ENCODE data around the gene CUL9. TPM values are rescaled to one million over a fixed set of nuclear protein-coding genes. Genes with fewer than 3 reads are reported as not detected.

Gene CUL9
- total RNA-seq, 1 experiment from 2014 or later: 15.2 TPM

DNA sequence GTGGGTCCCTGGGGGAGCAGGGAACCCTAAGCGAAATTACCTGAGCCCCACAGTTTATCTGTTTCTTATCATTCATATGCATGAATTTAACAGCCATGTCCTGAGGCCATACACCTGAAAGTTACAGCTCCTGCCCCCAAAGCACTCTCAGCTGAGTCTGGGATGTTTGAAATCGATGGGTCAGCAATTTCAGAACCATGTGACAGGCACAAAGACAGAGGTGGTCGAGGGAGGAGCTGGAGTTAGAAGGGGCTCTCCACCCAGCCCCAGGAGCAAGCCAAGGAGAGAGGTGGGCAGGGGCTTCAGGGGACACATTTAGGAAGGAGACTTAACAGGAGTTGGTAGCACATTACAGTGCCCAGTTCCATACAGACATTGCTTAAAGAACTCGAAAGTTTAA, 76.2 kb downstream of the CUL9 start:
- Histone ChIP-seq H3K27ac (ENCODE audit: insufficient read length, low read depth, low read length) (no peak overlapping the region), H3K4ac (ENCODE audit: low read depth, low read length) (no peak overlapping the region), H3K23me2 (ENCODE audit: insufficient read length, low read depth, low read length, poor library complexity, severe bottlenecking) (no peaks in the 10 kb centered on the region), H3K56ac (ENCODE audit: insufficient read length, low read depth, low read length) (no peak overlapping the region), H3K14ac (ENCODE audit: insufficient read depth, low read length) (no peak overlapping the region), H3K79me2 (ENCODE audit: insufficient read depth, low read length) (no peaks in the 10 kb centered on the region), H3K4me1 (ENCODE audit: insufficient read depth, low read length) (no peaks in the 10 kb centered on the region), H3T11ph (ENCODE audit: low read length) (no peak overlapping the region), H3K18ac (ENCODE audit: insufficient read length, low read depth, low read length) (no peak overlapping the region), H3K79me1 (ENCODE audit: insufficient read depth, low read depth, low read length, poor library complexity, severe bottlenecking) (no peaks in the 10 kb centered on the region), H3K4me2 (ENCODE audit: insufficient read depth, insufficient read length, low read length) (no peak overlapping the region), H4K91ac (ENCODE audit: insufficient read length, low read depth, low read length) (no peak overlapping the region), H2AK5ac (ENCODE audit: insufficient read length, low read length) (no peak overlapping the region), H2BK120ac (ENCODE audit: low read depth, low read length, poor library complexity, severe bottlenecking) (no peak overlapping the region), H2BK20ac (ENCODE audit: low read depth, low read length, poor library complexity, severe bottlenecking) (no peak overlapping the region), H2BK5ac (ENCODE audit: insufficient read length, low read length) (no peak overlapping the region), H4K8ac (replicated peaks; ENCODE audit: insufficient read length, low read depth, low read length) (no peak overlapping the region), H2AFZ (ENCODE audit: low read length) (no peak overlapping the region), H3K23ac (ENCODE audit: insufficient read length, low read depth, low read length) (no peak overlapping the region), H3K9ac (ENCODE audit: extremely low read depth, insufficient read length, low read length) (no peak overlapping the region), H2BK15ac (ENCODE audit: low read depth, low read length) (no peak overlapping the region), H4K5ac (ENCODE audit: insufficient read length, low read depth, low read length) (no peak overlapping the region), H4K20me1 (ENCODE audit: control insufficient read depth, insufficient read depth, insufficient read length) (no peaks in the 10 kb centered on the region), H3K27me3 (ENCODE audit: insufficient read depth, low read length) (no peaks in the 10 kb centered on the region), H2BK12ac (ENCODE audit: insufficient read length, low read depth, low read length) (no peak overlapping the region), H3K9me3 (ENCODE audit: control insufficient read depth, low read depth, low read length) (no peaks in the 10 kb centered on the region)
- H3K4me1 Mint-ChIP-seq: peaks cover 10 to 16% of the 10 kb centered on the region in 2 experiments
- no peak for DNase-seq
- WGBS (ENCODE audit: extremely low coverage, insufficient read length, low lambda C conversion rate): no CpG with 5 or more reads among the region's 4 CpGs
- no peaks in the 10 kb centered on the region; a peak in 1 of 5 replicates for H3K9me3 Mint-ChIP-seq
- no peak overlapping the region for H3K4me3 Mint-ChIP-seq
- no peaks in the 10 kb centered on the region; a peak in 1 of 7 replicates for H3K36me3 Mint-ChIP-seq (ENCODE audit: insufficient read depth in 1 of 3, low read depth in 3 of 3)
- peak overlapping the region in 1 of 3 experiments; percentile 19; a peak in 1 of 7 replicates for H3K27ac Mint-ChIP-seq
- peaks cover under 1% of the 10 kb centered on the region; the same call in 1 of the 2 replicates for H3K27me3 Mint-ChIP-seq (ENCODE audit: low read depth)
- TF ChIP-seq, protein P1, sequence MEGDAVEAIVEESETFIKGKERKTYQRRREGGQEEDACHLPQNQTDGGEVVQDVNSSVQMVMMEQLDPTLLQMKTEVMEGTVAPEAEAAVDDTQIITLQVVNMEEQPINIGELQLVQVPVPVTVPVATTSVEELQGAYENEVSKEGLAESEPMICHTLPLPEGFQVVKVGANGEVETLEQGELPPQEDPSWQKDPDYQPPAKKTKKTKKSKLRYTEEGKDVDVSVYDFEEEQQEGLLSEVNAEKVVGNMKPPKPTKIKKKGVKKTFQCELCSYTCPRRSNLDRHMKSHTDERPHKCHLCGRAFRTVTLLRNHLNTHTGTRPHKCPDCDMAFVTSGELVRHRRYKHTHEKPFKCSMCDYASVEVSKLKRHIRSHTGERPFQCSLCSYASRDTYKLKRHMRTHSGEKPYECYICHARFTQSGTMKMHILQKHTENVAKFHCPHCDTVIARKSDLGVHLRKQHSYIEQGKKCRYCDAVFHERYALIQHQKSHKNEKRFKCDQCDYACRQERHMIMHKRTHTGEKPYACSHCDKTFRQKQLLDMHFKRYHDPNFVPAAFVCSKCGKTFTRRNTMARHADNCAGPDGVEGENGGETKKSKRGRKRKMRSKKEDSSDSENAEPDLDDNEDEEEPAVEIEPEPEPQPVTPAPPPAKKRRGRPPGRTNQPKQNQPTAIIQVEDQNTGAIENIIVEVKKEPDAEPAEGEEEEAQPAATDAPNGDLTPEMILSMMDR (conservative IDR thresholded peaks at IDR 0.05): no peak
